Erythroblast (primary cell): ENCODE data around the gene INTS11.

Experiments used
- GATA1 ChIP-seq: IDR thresholded peaks from 2 replicates; pipeline ENCODE4 v1.6.1; 2011; ENCODE audit warnings: low read depth, mild to moderate bottlenecking, control low read depth, low read length, moderate library complexity
- POLR2A ChIP-seq: IDR thresholded peaks from 2 replicates; pipeline ENCODE4 v1.6.1; 2011; ENCODE audit warnings: mild to moderate bottlenecking, low read length

DNA sequence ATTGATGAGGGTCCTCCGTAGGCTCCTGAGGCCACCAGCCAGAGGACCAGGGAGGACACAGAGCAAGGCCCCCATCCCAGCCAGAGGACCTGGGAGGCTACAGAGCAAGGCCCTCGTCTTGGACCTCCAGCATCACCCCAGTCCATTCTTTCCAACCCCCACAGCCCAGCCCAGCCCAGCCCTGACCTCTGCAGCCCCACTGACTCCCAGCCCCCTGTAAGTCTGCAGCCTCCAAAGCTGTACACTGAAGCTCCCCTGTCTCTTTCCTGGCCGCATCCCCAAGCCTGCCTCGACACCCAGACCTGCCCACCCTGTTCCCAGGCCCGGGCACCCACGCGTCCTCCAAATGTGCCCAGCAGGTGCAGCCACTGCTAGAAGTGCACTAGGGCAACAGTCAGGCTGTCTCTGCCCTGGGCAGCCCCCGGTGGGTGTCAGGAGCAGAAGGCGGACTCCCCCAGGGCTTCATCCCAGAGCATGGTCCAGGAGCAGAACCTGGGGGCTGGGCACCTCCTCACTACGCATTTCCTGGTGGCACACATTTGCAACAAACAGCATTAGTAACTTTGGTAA lies 22.7 kb upstream of the INTS11 start:
- no peak for TF ChIP-seq POLR2A
- TF ChIP-seq GATA1, result no peak
